IMR-90 (cell line): Measurements from ENCODE around the gene COA1. TPM values are rescaled to one million over a fixed set of nuclear protein-coding genes. Genes with fewer than 3 reads are reported as not detected.

Experiments used
- ATAC-seq: fragments of 200-7000 bp; cut with Tn5 transposase; 2 replicates; pipeline ENCODE4 v1.9.1; 2020; ENCODE audit warnings: low read depth, mild to moderate bottlenecking, moderate library complexity
- BruUV-seq: library from RNA; stranded (reverse); fragments of 400-500 nt; replicated peaks from 2 replicates; lab custom pipeline; 2021; lab: Mats Ljungman, UMichigan
- CTCF ChIA-PET: fragments of 300-600 bp; formaldehyde crosslinking; extraction: SDS; loops from one replicate; lab custom pipeline; 2021; ENCODE audit warnings: antibody characterized with exemption; lab: Yijun Ruan, JAX
- POLR2A ChIA-PET: fragments of 300-600 bp; sonication (Branson Sonifier 250); formaldehyde crosslinking; loops from one replicate; lab custom pipeline; 2022; ENCODE audit warnings: antibody characterized with exemption; ENCODE audit not compliant: unreplicated experiment; lab: Charles Lee
- DNase-seq: peaks from one replicate; pipeline ENCODE4 v3.0.0; 2013
- H2AFZ ChIP-seq: replicated peaks from 2 replicates; pipeline ENCODE3; 2013; ENCODE audit warnings: low read length, mild to moderate bottlenecking; ENCODE audit not compliant: poor library complexity
- H2AK5ac ChIP-seq: 2 replicates; pipeline ENCODE4 v1.6.1; 2013; ENCODE audit warnings: low read depth, low read length, inconsistent platforms
- H2AK9ac ChIP-seq: replicated peaks from 2 replicates; pipeline ENCODE3; 2013; ENCODE audit warnings: mild to moderate bottlenecking, low read depth, low read length, moderate library complexity; ENCODE audit not compliant: poor library complexity
- H2BK120ac ChIP-seq: 2 replicates; pipeline ENCODE4 v1.6.1; 2013; ENCODE audit warnings: low read depth, low read length, inconsistent platforms
- H2BK15ac ChIP-seq: 3 replicates; pipeline ENCODE4 v1.6.1; 2013; ENCODE audit warnings: low read depth, low read length, inconsistent platforms
- H2BK20ac ChIP-seq: 2 replicates; pipeline ENCODE4 v1.6.1; 2013; ENCODE audit warnings: low read depth, mild to moderate bottlenecking, inconsistent platforms, low read length, moderate library complexity
- H2BK5ac ChIP-seq: 2 replicates; pipeline ENCODE4 v1.6.1; 2013; ENCODE audit warnings: mild to moderate bottlenecking, low read depth, low read length, inconsistent platforms; ENCODE audit not compliant: poor library complexity, severe bottlenecking
- H3K14ac ChIP-seq: replicated peaks from 2 replicates; pipeline ENCODE4 v1.6.1; 2013; ENCODE audit warnings: low read depth, low read length, inconsistent platforms
- H3K18ac ChIP-seq: 2 replicates; pipeline ENCODE4 v1.6.1; 2013; ENCODE audit warnings: low read depth, low read length, control low read depth
- H3K23ac ChIP-seq: 2 replicates; pipeline ENCODE4 v1.6.1; 2013; ENCODE audit warnings: low read depth, low read length, inconsistent platforms
- H3K27ac ChIP-seq: 2 replicates; pipeline ENCODE4 v1.5.1; 2013; ENCODE audit warnings: mild to moderate bottlenecking, control low read depth, low read length; ENCODE audit not compliant: insufficient read depth
- H3K27me3 ChIP-seq: 2 replicates; pipeline ENCODE4 v1.6.1; 2013; ENCODE audit warnings: low read length; ENCODE audit not compliant: control insufficient read depth, insufficient read depth
- H3K36me3 ChIP-seq: 2 replicates; pipeline ENCODE4 v1.6.1; 2013; ENCODE audit warnings: low read length, mixed read lengths; ENCODE audit not compliant: control insufficient read depth, insufficient read depth
- H3K4ac ChIP-seq: 2 replicates; pipeline ENCODE4 v1.6.1; 2013; ENCODE audit warnings: low read depth, low read length, inconsistent platforms
- H3K4me1 ChIP-seq: 2 replicates; pipeline ENCODE4 v1.6.1; 2013; ENCODE audit warnings: low read length, mixed read lengths; ENCODE audit not compliant: control insufficient read depth, insufficient read depth
- H3K4me2 ChIP-seq: 2 replicates; pipeline ENCODE4 v1.6.1; 2013; ENCODE audit warnings: low read depth, mild to moderate bottlenecking, control low read depth, low read length, moderate library complexity
- H3K4me3 ChIP-seq: 2 replicates; pipeline ENCODE4 v1.5.1; 2013; ENCODE audit warnings: low read depth, mild to moderate bottlenecking, control low read depth, low read length, moderate library complexity; ENCODE audit not compliant: insufficient read depth
- H3K56ac ChIP-seq: 2 replicates; pipeline ENCODE4 v1.6.1; 2013; ENCODE audit warnings: low read length, inconsistent platforms; ENCODE audit not compliant: insufficient read depth; ENCODE audit errors: extremely low read depth
- H3K79me1 ChIP-seq, 2 experiments: 2 replicates each; pipeline ENCODE4 v1.6.1; 2013; ENCODE audit warnings: low read length in 2 of 2, inconsistent platforms in 1 of 2, low read depth in 1 of 2
- H3K9ac ChIP-seq: 2 replicates; pipeline ENCODE4 v1.6.1; 2013; ENCODE audit warnings: low read depth, low read length, control low read depth
- H3K9me1 ChIP-seq: 2 replicates; pipeline ENCODE4 v1.6.1; 2013; ENCODE audit warnings: low read length, inconsistent platforms; ENCODE audit not compliant: insufficient read depth
- H3K9me3 ChIP-seq: 2 replicates; pipeline ENCODE4 v1.6.1; 2013; ENCODE audit warnings: low read length; ENCODE audit not compliant: control insufficient read depth, insufficient read depth
- H4K20me1 ChIP-seq: 2 replicates; pipeline ENCODE4 v1.6.1; 2013; ENCODE audit warnings: low read length, inconsistent platforms; ENCODE audit not compliant: insufficient read depth
- H4K5ac ChIP-seq: 2 replicates; pipeline ENCODE4 v1.6.1; 2013; ENCODE audit warnings: mild to moderate bottlenecking, low read depth, low read length, control low read depth
- H4K8ac ChIP-seq, 2 experiments: 2 replicates each; pipeline ENCODE4 v1.6.1; 2013; ENCODE audit warnings: low read depth in 2 of 2, low read length in 2 of 2, control low read depth in 1 of 2, inconsistent platforms in 1 of 2
- H4K91ac ChIP-seq: 2 replicates; pipeline ENCODE4 v1.6.1; 2013; ENCODE audit warnings: low read depth, low read length, inconsistent platforms; ENCODE audit not compliant: insufficient read depth
- BHLHE40 ChIP-seq: fragments of 150-350 bp; IDR thresholded peaks from 2 replicates; pipeline ENCODE4 v1.6.1; 2016; ENCODE audit warnings: mild to moderate bottlenecking, low read depth, low read length
- CEBPB ChIP-seq: IDR thresholded peaks from 2 replicates; pipeline ENCODE4 v1.6.1; 2012; ENCODE audit warnings: low read depth, low read length, improper control_type of control experiment
- NFE2L2 ChIP-seq: fragments of 150-350 bp; IDR thresholded peaks from 2 replicates; pipeline ENCODE4 v1.6.1; 2016; ENCODE audit warnings: low read depth, mild to moderate bottlenecking, low read length
- POLR2A ChIP-seq: IDR thresholded peaks from 2 replicates; pipeline ENCODE4 v1.6.1; 2012; ENCODE audit warnings: mild to moderate bottlenecking, low read depth, low read length
- RAD21 ChIP-seq: IDR thresholded peaks from 2 replicates; pipeline ENCODE4 v1.6.1; 2012; ENCODE audit warnings: low read length, improper control_type of control experiment
- RFX5 ChIP-seq: IDR thresholded peaks from 2 replicates; pipeline ENCODE4 v1.8.0; 2012; ENCODE audit warnings: low read depth, mild to moderate bottlenecking, low read length, moderate library complexity
- WGBS, 2 experiments: methylation state at CpG; one replicate each; pipeline versions ENCODE4 v1.1.5 to v1.1.7; 2013; ENCODE audit warnings: missing lambda C conversion rate in 2 of 2; ENCODE audit not compliant: insufficient read length in 1 of 2; ENCODE audit errors: extremely low coverage in 2 of 2; 5-methylcytosine and 5-hydroxymethylcytosine counted together
- dilution Hi-C: fragments of 300-500 bp; cut with HindIII; formaldehyde crosslinking; loops from one replicate; pipeline ENCODE4 v1.14.3; 2018; ENCODE audit warnings: low sequenced_read_pairs; ENCODE audit not compliant: unreplicated experiment
- in situ Hi-C: fragments of 300-500 bp; cut with MboI; formaldehyde crosslinking; loops from 3 replicates; pipeline ENCODE4 v1.14.3; 2019; ENCODE audit warnings: low sequenced_read_pairs, inconsistent platforms, mixed read lengths
- intact Hi-C: fragments of 100-400 bp; cut with micrococcal nuclease; formaldehyde crosslinking; loops from 2 replicates; pipeline ENCODE4 v1.10.0; 2022
- polyA plus RNA-seq, 3 experiments: library from polyadenylated mRNA; depleted of rRNA; stranded (reverse); fragments of >200 nt; gene quantifications; 2 replicates each; pipeline ENCODE4 v1.2.3, GENCODE V29; 2012; ENCODE audit warnings: low replicate concordance in 1 of 3
- total RNA-seq: library from RNA; depleted of rRNA; stranded (reverse); fragments of >200 nt; gene quantifications from 2 replicates; pipeline ENCODE4 v1.2.3, GENCODE V29; 2012
- TF ChIP-seq, protein P1 (sequence below): fragments of 150-350 bp; IDR thresholded peaks from 2 replicates; pipeline ENCODE4 v1.6.1; 2017; ENCODE audit warnings: mild to moderate bottlenecking, antibody characterized with exemption, low read length, low read depth

The COA1 gene
- total and polyA plus RNA-seq, 2 of the 4 experiments (the other 2 are of a cell fraction) = 34.2 to 59.5 TPM

DNA sequence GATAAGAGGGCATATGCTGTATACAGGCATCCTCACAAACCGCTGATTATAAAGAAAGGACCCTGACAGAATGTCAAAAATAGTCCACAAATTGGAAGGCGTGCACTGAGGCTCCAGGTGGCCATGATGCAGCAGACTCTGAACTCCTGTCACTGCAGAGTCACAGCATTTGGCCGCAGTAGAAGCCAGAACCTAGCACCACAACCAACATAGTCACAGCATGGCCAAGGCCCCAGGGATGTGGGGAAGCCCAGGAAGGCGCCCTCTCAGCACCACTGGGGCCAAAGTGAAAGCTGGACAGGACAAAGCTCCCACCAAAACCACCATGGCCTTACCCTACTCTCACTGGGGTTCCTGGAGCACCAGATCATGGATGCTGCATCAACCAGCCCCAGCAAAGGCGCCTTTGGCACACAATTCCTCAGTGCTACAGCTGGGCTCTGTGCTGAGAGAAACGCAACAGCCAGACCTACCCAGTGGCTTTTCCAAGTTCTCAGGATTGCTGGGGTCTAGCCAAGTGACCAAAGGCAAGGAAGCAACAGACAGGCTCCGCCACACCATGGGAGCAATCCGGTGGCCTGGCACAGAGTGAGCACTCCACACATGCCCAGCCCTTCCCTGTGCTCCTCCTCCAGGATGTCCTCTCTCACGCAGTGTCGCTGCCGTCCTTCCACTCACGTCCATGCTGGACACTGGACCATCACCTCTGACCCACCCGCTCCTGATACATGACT, 86.3 kb downstream of the COA1 start:
- Histone ChIP-seq H2BK20ac (no peak overlapping the region), H3K4me1 (peaks cover 32% of the 10 kb centered on the region), H2BK15ac (peak overlapping the region; percentile 10; the same call in 1 of the 3 replicates), H3K27me3 (no peaks in the 10 kb centered on the region), H3K4me3 (no peak overlapping the region), H4K91ac (peak overlapping the region; percentile 8; the same call in 1 of the 2 replicates), H3K18ac (no peak overlapping the region), H3K4me2 (no peak overlapping the region), H3K23ac (no peak overlapping the region), H2BK5ac (peak overlapping the region; percentile 23), H3K4ac (peak overlapping the region; percentile 4), H3K9me3 (no peaks in the 10 kb centered on the region), H4K5ac (no peak overlapping the region), H2BK120ac (no peak overlapping the region), H2AFZ (no peak overlapping the region), H3K9ac (no peak overlapping the region), H3K56ac (no peak overlapping the region), H4K8ac (peak overlapping the region in 1 of 2 experiments; percentile 28; a peak in 1 of 4 replicates), H2AK5ac (peak overlapping the region; percentile 74; the same call in 1 of the 2 replicates), H3K14ac (0 out of 2 replicates have a peak overlapping the region, but pooled peaks have one; percentile 3), H3K9me1 (peaks cover 23% of the 10 kb centered on the region), H3K36me3 (peaks cover 20% of the 10 kb centered on the region), H3K27ac (no peak overlapping the region), H3K79me1 (peaks cover 19 to 73% of the 10 kb centered on the region in 2 experiments), H2AK9ac (peak overlapping the region; percentile 48), H4K20me1 (no peaks in the 10 kb centered on the region)
- ATAC-seq (no peak), DNase-seq (no peak)
- TF ChIP-seq RAD21 (no peak), RFX5 (no peak), CEBPB (no peak), BHLHE40 (no peak), NFE2L2 (no peak), POLR2A (no peak)
- TF ChIP-seq, protein P1, sequence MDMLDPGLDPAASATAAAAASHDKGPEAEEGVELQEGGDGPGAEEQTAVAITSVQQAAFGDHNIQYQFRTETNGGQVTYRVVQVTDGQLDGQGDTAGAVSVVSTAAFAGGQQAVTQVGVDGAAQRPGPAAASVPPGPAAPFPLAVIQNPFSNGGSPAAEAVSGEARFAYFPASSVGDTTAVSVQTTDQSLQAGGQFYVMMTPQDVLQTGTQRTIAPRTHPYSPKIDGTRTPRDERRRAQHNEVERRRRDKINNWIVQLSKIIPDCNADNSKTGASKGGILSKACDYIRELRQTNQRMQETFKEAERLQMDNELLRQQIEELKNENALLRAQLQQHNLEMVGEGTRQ = no peak
- ChIA-PET CTCF (interaction anchor here (0.6 to 0.9 kb wide), 2 partner anchors 61 to 1313 kb away, joined by 4 to 7 read pairs; partner anchors contain the start of gene STK17A), POLR2A (no interaction called here)
- intact Hi-C loops (no loop called here), in situ Hi-C loops (no loop called here), dilution Hi-C loops (no loop called here)
- WGBS, 2 experiments = 97% methylated on average over 6 of the region's 13 CpGs; no CpG with 5 or more reads in 1 of the 2 experiments
- BruUV-seq = no TSS peak
